ACHN (cell line): ENCODE data around the gene TATDN2.

ENCODE experiments used
- DNase-seq: peaks from one replicate; pipeline ENCODE4 v3.0.0-alpha.2; 2015
- in situ Hi-C: cut with HindIII; loops from 2 replicates; pipeline ENCODE4 v1.10.0; 2017; ENCODE audit warnings: low sequenced_read_pairs, low pct_ligation_motif_present, low pct_unique_long_range_greater_than_20kb

The TATDN2 gene

GRCh38 chr3:10306156-10306555 lies 57.9 kb downstream of the TATDN2 start:
- in situ Hi-C loops = no loop called here
- no peak for DNase-seq

DNA sequence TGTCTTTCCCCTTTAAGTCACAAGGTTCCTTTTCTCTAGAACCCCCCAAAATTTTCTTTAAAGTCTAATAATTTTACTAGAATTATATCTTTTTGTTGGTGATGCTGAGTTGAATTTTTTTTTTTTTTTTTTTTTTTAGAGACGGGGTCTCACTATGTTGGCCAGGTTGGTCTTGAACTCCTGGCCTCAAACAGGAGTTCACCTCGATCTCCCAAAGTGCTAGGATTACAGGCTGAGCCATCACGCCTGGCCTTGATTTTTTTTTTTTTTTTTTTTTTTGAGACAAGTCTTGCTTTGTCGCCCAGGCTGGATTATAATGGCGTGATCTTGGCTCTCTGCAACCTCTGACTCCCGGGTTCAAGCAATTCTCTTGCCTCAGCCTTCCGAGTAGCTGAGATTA lies 60.4 kb downstream of the TATDN2 start:
- no peak for DNase-seq
- in situ Hi-C loops = no loop called here

GRCh38 chr3:10309736-10310135 lies 61.5 kb downstream of the TATDN2 start:
- in situ Hi-C loops = no loop called here

DNA sequence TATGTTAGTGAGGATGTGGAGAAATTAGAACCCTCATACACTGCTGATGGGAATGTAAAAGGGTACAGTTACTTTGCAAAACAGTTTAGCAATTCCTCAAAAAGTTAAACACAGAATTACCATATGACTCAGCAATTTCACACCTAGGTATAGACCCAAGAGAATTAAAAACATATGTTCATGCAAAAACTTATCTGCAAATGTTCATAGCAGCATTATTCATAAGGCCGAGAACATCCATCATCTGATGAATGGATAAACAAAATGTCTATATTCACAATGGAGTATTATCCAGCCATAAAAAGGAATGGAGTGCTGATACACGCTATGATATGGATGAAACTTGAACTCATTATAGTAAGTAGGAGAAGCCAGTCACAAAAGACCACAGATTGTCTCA lies 62.3 kb downstream of the TATDN2 start:
- DNase-seq = no peak
- in situ Hi-C loops = no loop called here

More at GRCh38 chr3:10309736-10310135, 61.5 kb downstream of the TATDN2 start:
- DNase-seq = no peak

- no peak for DNase-seq
- in situ Hi-C loops = no loop called here
These were observed 63.5 kb downstream of the TATDN2 start for GRCh38 chr3:10311710-10312109.

DNA sequence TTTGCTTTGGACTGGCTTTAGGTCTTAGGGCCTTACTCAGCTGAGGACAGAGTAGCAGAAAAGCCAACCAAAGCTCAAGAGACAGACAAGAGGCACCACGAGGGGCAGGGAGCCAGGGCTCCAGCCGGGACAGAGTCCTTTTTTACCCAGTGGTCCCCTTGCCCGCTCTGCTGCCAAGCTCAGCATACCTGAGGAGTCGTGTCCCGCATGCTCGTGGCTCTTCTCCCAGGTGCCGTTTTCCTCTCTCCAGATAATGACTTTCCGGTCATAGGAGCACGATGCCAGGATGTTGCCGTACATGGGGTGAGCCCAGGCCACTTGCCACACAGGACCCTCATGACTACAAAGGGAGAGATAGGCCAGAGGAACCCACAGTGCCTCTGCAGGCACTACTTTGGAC lies 64.1 kb downstream of the TATDN2 start:
- in situ Hi-C loops = no loop called here
- DNase-seq = no peak

GRCh38 chr3:10312861-10313260 lies 64.6 kb downstream of the TATDN2 start:
- DNase-seq = no peak
- in situ Hi-C loops = no loop called here

GRCh38 chr3:10315101-10315500 lies 66.8 kb downstream of the TATDN2 start:
- in situ Hi-C loops = no loop called here
- no peak for DNase-seq

- DNase-seq = no peak
- in situ Hi-C loops = no loop called here
These were observed 67.6 kb downstream of the TATDN2 start for GRCh38 chr3:10315771-10316344.

GRCh38 chr3:10317311-10317960 lies 69.2 kb downstream of the TATDN2 start:
- in situ Hi-C loops = no loop called here
- DNase-seq = no peak

DNA sequence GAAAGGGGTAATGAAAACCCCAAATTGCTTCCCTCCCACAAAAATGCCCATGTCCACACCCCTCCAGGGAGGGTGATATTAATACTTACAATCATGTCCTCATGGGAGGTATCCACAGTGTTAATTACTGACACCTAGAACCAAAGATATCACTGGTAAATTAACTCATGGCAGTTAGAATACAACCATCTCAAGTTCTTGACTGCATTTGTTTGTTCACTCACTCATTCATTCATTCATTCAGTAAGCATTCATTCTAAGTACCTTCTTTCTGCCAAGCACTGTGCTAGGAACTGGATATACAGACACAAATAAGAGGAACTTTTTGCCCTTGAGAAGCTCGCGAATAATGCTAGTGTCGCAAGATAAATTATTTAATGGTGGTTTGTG lies 69.7 kb downstream of the TATDN2 start:
- no peak for DNase-seq
- in situ Hi-C loops = no loop called here

GRCh38 chr3:10319251-10319650 lies 71.0 kb downstream of the TATDN2 start:
- DNase-seq = no peak
- in situ Hi-C loops = no loop called here

DNA sequence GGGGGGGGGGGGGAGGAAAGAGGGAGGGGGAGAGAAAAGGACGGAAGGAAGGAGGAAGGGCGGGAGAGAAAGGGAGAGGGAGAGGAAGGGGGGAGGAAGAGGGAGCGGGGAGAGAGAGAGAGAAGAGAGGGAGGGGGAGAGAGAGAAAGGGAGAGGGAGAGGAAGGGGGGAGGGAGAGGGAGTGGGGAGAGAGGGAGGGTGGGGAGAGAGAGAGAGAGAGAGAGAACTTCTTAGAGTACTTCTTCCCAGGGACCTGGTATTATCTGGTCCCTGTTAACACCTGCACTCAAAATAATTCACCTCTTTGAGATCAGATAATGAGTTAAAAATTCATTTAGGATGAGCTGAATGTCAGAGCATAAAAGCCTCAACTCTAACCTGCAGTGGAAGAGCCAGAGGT lies 71.5 kb downstream of the TATDN2 start:
- no peak for DNase-seq
- in situ Hi-C loops = no loop called here

GRCh38 chr3:10320320-10320677 lies 72.0 kb downstream of the TATDN2 start:
- in situ Hi-C loops = no loop called here
- DNase-seq = no peak

- in situ Hi-C loops = no loop called here
- no peak for DNase-seq
These were observed 73.5 kb downstream of the TATDN2 start for GRCh38 chr3:10321630-10322351.

- peak; percentile 31 for DNase-seq
- in situ Hi-C loops = no loop called here
These were observed 74.1 kb downstream of the TATDN2 start for GRCh38 chr3:10322352-10322710.

DNA sequence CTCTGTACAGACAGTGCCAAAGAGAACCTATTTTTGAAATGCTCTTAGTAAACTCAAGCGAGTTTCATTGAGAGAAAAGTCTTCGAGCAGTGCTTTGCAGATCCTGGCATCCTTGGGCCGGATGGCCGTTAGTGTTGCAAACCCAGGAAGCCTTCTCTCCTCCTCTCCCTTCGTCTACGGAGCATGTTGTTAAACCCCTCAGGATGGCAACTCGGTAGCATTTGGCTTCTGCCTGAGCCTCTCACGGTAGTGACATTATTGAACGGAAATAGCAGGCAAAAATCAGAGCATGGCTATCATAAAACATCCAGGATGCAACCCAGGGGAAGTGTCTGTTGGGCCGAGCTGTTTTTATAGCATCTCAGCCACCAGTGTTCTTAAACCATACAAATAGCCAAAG lies 79.3 kb downstream of the TATDN2 start:
- in situ Hi-C loops = no loop called here
- DNase-seq = no peak

DNA sequence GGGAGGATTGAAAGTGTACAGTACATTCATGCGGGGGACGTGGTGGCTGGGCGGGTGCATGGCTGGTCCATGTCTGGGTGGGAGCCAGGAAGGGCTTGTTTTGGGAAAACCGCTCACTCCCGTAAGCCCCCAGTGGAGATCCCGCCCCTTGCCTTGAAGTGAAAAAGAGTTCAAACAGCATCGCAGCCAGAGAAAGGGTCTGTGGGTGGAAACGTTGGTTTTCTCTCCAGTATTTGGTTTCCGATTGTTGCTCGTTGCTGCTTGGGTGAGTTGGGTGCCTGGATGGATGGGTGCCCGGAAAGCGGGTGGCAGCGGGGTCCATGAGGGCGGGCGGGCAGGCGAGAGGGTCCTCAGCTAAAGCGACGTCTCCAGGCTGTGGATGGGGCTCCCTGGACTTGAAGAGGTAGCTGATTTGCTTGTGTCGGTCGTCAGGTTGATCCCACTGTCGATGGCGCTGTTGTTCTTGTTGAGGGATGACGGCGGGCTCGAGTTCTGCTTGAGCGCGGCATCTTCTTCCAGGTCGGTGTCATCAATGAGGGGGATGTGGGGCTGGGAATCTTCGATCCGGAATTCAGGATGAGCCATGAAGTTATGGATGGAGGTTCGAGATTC lies 80.3 kb downstream of the TATDN2 start:
- in situ Hi-C loops = no loop called here
- no peak for DNase-seq

GRCh38 chr3:10329495-10330015 lies 81.3 kb downstream of the TATDN2 start:
- in situ Hi-C loops = no loop called here
- DNase-seq = no peak

- in situ Hi-C loops = no loop called here
- no peak for DNase-seq
These were observed 82.1 kb downstream of the TATDN2 start for GRCh38 chr3:10330319-10330718.
